Endothelial cell of umbilical vein (primary cell): ENCODE results near the gene NRP2. TPM values are rescaled to one million over a fixed set of nuclear protein-coding genes. Genes with fewer than 3 reads are reported as not detected.

ENCODE experiments used
- BruUV-seq: library from RNA; stranded (reverse); fragments of 400-500 nt; replicated peaks from 2 replicates; lab custom pipeline; 2021; lab: Mats Ljungman, UMichigan
- CTCF ChIA-PET: fragments of 300-600, 350-600 bp; sonication (Branson Sonifier 250); formaldehyde crosslinking; loops from one replicate; lab custom pipeline; 2021; ENCODE audit warnings: antibody characterized with exemption, inconsistent platforms; lab: Charles Lee
- POLR2A ChIA-PET: fragments of 300-600, 350-600 bp; sonication (Branson Sonifier 250); formaldehyde crosslinking; loops from one replicate; lab custom pipeline; 2021; ENCODE audit warnings: antibody characterized with exemption, inconsistent platforms; lab: Charles Lee
- DNase-seq: peaks from one replicate; pipeline ENCODE4 v3.0.0-alpha.2; 2011; ENCODE audit warnings: low read depth, low spot score
- FAIRE-seq: peaks from 2 replicates; lab custom pipeline; 2011; peaks lifted over from hg19 to GRCh38; lab: Jason Lieb, UNC
- H2AFZ ChIP-seq: 2 replicates; pipeline ENCODE4 v1.6.0; 2012; ENCODE audit warnings: low read depth, low read length, control low read depth, inconsistent platforms
- H3K27ac ChIP-seq: 2 replicates; pipeline ENCODE4 v1.5.1; 2011; ENCODE audit warnings: low read depth, mild to moderate bottlenecking, control low read depth, low read length, moderate library complexity; ENCODE audit not compliant: insufficient read depth
- H3K27me3 ChIP-seq, 2 experiments: 2 replicates each; pipeline versions ENCODE4 v1.6.0 to v1.6.1; 2011; ENCODE audit warnings: low read length in 2 of 2, mixed read lengths in 1 of 2; ENCODE audit not compliant: control insufficient read depth in 2 of 2, insufficient read depth in 2 of 2
- H3K36me3 ChIP-seq, 2 experiments: 2 replicates in 1 of 2; 3 replicates in 1 of 2; pipeline ENCODE4 v1.5.1; 2011; ENCODE audit warnings: low read length in 2 of 2, mild to moderate bottlenecking in 1 of 2, moderate library complexity in 1 of 2; ENCODE audit not compliant: control insufficient read depth in 2 of 2, insufficient read depth in 2 of 2; ENCODE audit errors: extremely low read depth in 1 of 2
- H3K4me1 ChIP-seq: 3 replicates; pipeline ENCODE4 v1.5.1; 2011; ENCODE audit warnings: mild to moderate bottlenecking, low read length; ENCODE audit not compliant: control insufficient read depth, insufficient read depth; ENCODE audit errors: extremely low read depth
- H3K4me2 ChIP-seq: 2 replicates; pipeline ENCODE4 v1.6.1; 2011; ENCODE audit warnings: low read length, control low read depth, mixed read lengths; ENCODE audit not compliant: insufficient read depth
- H3K4me3 ChIP-seq, 3 experiments: fragments of 200-600 bp in 1 of 3; sonication (generic), shearing (Covaris generic) in 1 of 3; replicated peaks in 1 of 3; 2 replicates each; pipeline ENCODE4 v1.5.1; 2011 to 2016; ENCODE audit warnings: control low read depth in 3 of 3, low read length in 3 of 3, mild to moderate bottlenecking in 2 of 3, inconsistent platforms in 1 of 3, low read depth in 1 of 3, moderate library complexity in 1 of 3; ENCODE audit not compliant: insufficient read depth in 1 of 3
- H3K79me2 ChIP-seq: 2 replicates; pipeline ENCODE4 v1.6.0; 2012; ENCODE audit warnings: low read length, inconsistent platforms; ENCODE audit not compliant: control insufficient read depth, insufficient read depth
- H3K9ac ChIP-seq: replicated peaks from 2 replicates; pipeline ENCODE3; 2011; ENCODE audit warnings: low read length, control low read depth; ENCODE audit not compliant: insufficient read depth; ENCODE audit errors: extremely low read depth
- H3K9me1 ChIP-seq: replicated peaks from 3 replicates; pipeline ENCODE4 v1.6.0; 2011; ENCODE audit warnings: mild to moderate bottlenecking, low read length; ENCODE audit not compliant: control insufficient read depth, insufficient read depth; ENCODE audit errors: extremely low read depth
- H3K9me3 ChIP-seq: replicated peaks from 2 replicates; pipeline ENCODE4 v1.5.1; 2012; ENCODE audit warnings: low read length, inconsistent platforms; ENCODE audit not compliant: control insufficient read depth, insufficient read depth
- H4K20me1 ChIP-seq: replicated peaks from 2 replicates; pipeline ENCODE3; 2011; ENCODE audit warnings: mild to moderate bottlenecking, low read length; ENCODE audit not compliant: control insufficient read depth, insufficient read depth; ENCODE audit errors: extremely low read depth
- CTCF ChIP-seq, 2 donors: IDR thresholded peaks; 1 replicate in 1 of 2; 2 replicates in 1 of 2; pipeline ENCODE4 v1.5.1; 2011; ENCODE audit warnings: low read length in 2 of 2, mild to moderate bottlenecking in 2 of 2, moderate library complexity in 2 of 2, control low read depth in 1 of 2, inconsistent platforms in 1 of 2, low read depth in 1 of 2; ENCODE audit not compliant: insufficient read depth in 1 of 2; ENCODE audit errors: extremely low read depth in 1 of 2
- EZH2 ChIP-seq: IDR thresholded peaks from 2 replicates; pipeline ENCODE4 v1.6.1; 2012; ENCODE audit warnings: borderline replicate concordance, low read depth, mild to moderate bottlenecking, moderate library complexity, low read length, inconsistent platforms; ENCODE audit not compliant: severe bottlenecking
- FOS ChIP-seq: IDR thresholded peaks from 2 replicates; pipeline ENCODE4 v1.6.1; 2011; ENCODE audit warnings: mild to moderate bottlenecking, low read length, moderate library complexity, borderline replicate concordance; ENCODE audit not compliant: insufficient read depth
- GATA2 ChIP-seq: IDR thresholded peaks from 2 replicates; pipeline ENCODE4 v1.7.0; 2011; ENCODE audit warnings: low read depth, mild to moderate bottlenecking, moderate library complexity, mixed read lengths, low read length; ENCODE audit not compliant: insufficient read length, insufficient read depth
- JUN ChIP-seq: IDR thresholded peaks from 2 replicates; pipeline ENCODE4 v1.6.1; 2011; ENCODE audit warnings: borderline replicate concordance, low read depth; ENCODE audit not compliant: insufficient read length, insufficient read depth
- MAX ChIP-seq: IDR thresholded peaks from 2 replicates; pipeline ENCODE4 v1.6.1; 2011; ENCODE audit not compliant: insufficient read depth, insufficient read length
- MYC ChIP-seq: IDR thresholded peaks from one replicate; pipeline ENCODE4 v1.6.1; 2011; ENCODE audit warnings: mild to moderate bottlenecking, low read depth, low read length
- POLR2A ChIP-seq: IDR thresholded peaks from 2 replicates; pipeline ENCODE4 v1.6.1; 2012; ENCODE audit warnings: low read depth, mild to moderate bottlenecking, control low read depth, low read length
- POLR2AphosphoS5 ChIP-seq: IDR thresholded peaks from 2 replicates; pipeline ENCODE4 v1.6.1; 2012; ENCODE audit warnings: low read depth, mild to moderate bottlenecking, control low read depth, low read length, moderate library complexity; ENCODE audit not compliant: insufficient read depth
- dilution Hi-C: fragments of 300-500 bp; cut with MboI; formaldehyde crosslinking; loops from one replicate; pipeline ENCODE4 v1.15.0; 2019; ENCODE audit warnings: low sequenced_read_pairs; ENCODE audit not compliant: extremely low pct_ligation_motif_present
- intact Hi-C: fragments of 100-400 bp; cut with micrococcal nuclease; formaldehyde crosslinking; loops from one replicate; pipeline ENCODE4 v1.10.0; 2022
- polyA plus RNA-seq, 4 experiments: library from polyadenylated mRNA; depleted of rRNA in 3 of 4; stranded (reverse) in 3 of 4; unstranded in 1 of 4; fragments of >200 nt; gene quantifications; 2 replicates each; pipeline versions ENCODE4 v1.2.1 to v1.2.3, GENCODE V29; 2011 to 2012; ENCODE audit warnings: missing spikeins in 1 of 4
- total RNA-seq: library from RNA; stranded (reverse); gene quantifications from 2 replicates; pipeline ENCODE4 v1.2.3, GENCODE V29; 2021

NRP2 gene
- total and polyA plus RNA-seq, 2 donors (not counting 3 experiments of a cell fraction or from before 2014, with no cell fraction given): 160 to 240 TPM

GRCh38 chr2:205675861-205676516 is 6.3 kb upstream of the NRP2 start:
- peaks cover 13% of the 10 kb centered on the region for H3K4me1 ChIP-seq
- no peak overlapping the region for H3K27ac ChIP-seq
- H2AFZ ChIP-seq: peak overlapping the region; percentile 96
- no peaks in the 10 kb centered on the region for H3K79me2 ChIP-seq
- H3K9me3 ChIP-seq: no peaks in the 10 kb centered on the region
- intact Hi-C loops: loop anchor here (1.0 to 2.0 kb wide), 7 partner anchors 239 to 1604 kb away; no protein-coding TSS in a partner anchor
- no peaks in the 10 kb centered on the region for H3K27me3 ChIP-seq
- no peak overlapping the region for H3K9ac ChIP-seq
- no peaks in the 10 kb centered on the region for H4K20me1 ChIP-seq
- ChIA-PET CTCF (interaction anchor here (0.5 to 7.7 kb wide), 95 partner anchors 11 to 1652 kb away, joined by 3 to 138 read pairs (median 4); no protein-coding TSS in a partner anchor), POLR2A (no interaction called here)
- peak overlapping the region; percentile 87 for H3K4me2 ChIP-seq
- TF ChIP-seq MYC (no peak), CTCF (IDR thresholded peaks at IDR 0.05; ENCODE audit: extremely low read depth in 1 of 2, insufficient read depth in 1 of 2, low read depth in 1 of 2, low read length in 2 of 2) (peak; percentile 56 to 62)
- dilution Hi-C loops: no loop called here
- FAIRE-seq: peak; percentile 97
- DNase-seq: peak; percentile 74
- no peaks in the 10 kb centered on the region for H3K9me1 ChIP-seq
- no peaks in the 10 kb centered on the region for H3K36me3 ChIP-seq
- no TSS peak for BruUV-seq
- peak overlapping the region in 1 of 3 experiments; percentile 19 for H3K4me3 ChIP-seq

GRCh38 chr2:205678541-205679142 is 3.7 kb upstream of the NRP2 start:
- H3K4me3 ChIP-seq: no peak overlapping the region
- no peak for TF ChIP-seq POLR2A
- TF ChIP-seq MYC: no peak
- no peak for TF ChIP-seq CTCF (IDR thresholded peaks at IDR 0.05; ENCODE audit: extremely low read depth in 1 of 2, insufficient read depth in 1 of 2, low read depth in 1 of 2, low read length in 2 of 2)
- TF ChIP-seq EZH2: no peak
- no peak for TF ChIP-seq POLR2AphosphoS5
- TF ChIP-seq MAX: no peak
- TF ChIP-seq FOS: no peak
- no peak for TF ChIP-seq JUN
- no peak for TF ChIP-seq GATA2
- H3K27ac ChIP-seq: no peak overlapping the region
- H2AFZ ChIP-seq: no peak overlapping the region
- H3K9me1 ChIP-seq: no peaks in the 10 kb centered on the region
- no peaks in the 10 kb centered on the region for H3K27me3 ChIP-seq
- H3K4me2 ChIP-seq: no peak overlapping the region
- H4K20me1 ChIP-seq: no peaks in the 10 kb centered on the region
- BruUV-seq: no TSS peak
- H3K36me3 ChIP-seq: no peaks in the 10 kb centered on the region
- DNase-seq (no peak), FAIRE-seq (no peak)
- H3K9me3 ChIP-seq: no peaks in the 10 kb centered on the region
- dilution Hi-C loops: no loop called here
- peaks cover 8% of the 10 kb centered on the region for H3K79me2 ChIP-seq
- ChIA-PET CTCF (interaction anchor here (0.7 to 7.7 kb wide), 8 partner anchors 28 to 1654 kb away, joined by 3 to 138 read pairs (median 4); no protein-coding TSS in a partner anchor), POLR2A (no interaction called here)
- intact Hi-C loops: no loop called here
- H3K4me1 ChIP-seq: peaks cover 17% of the 10 kb centered on the region
- no peak overlapping the region for H3K9ac ChIP-seq
